Body of pancreas (tissue), 4 donors: Measurements from ENCODE around the gene MAN2A1.

Source experiments
- CTCF ChIP-seq, 7 experiments: fragments of 450-650 bp in 4 of 7; fragments of 200-600 bp in 3 of 7; sonication (generic) in 3 of 7; IDR thresholded peaks; one replicate each; pipeline ENCODE4 v1.5.1; 2016 to 2019; ENCODE audit warnings: antibody characterized with exemption in 7 of 7
- POLR2A ChIP-seq, 3 donors: fragments of 450-650 bp; IDR thresholded peaks; one replicate each; pipeline ENCODE4 v1.6.1; 2016; ENCODE audit warnings: antibody characterized with exemption in 3 of 3, mild to moderate bottlenecking in 2 of 3

GRCh38 chr5:109740966-109741365 lies 51.2 kb downstream of the MAN2A1 start:
- no peak for TF ChIP-seq CTCF (IDR thresholded peaks at IDR 0.05)
- no peak for TF ChIP-seq POLR2A (IDR thresholded peaks at IDR 0.05)
